PFSK-1 (cell line): ENCODE results near the gene PEAR1.

Experiments used
- FOXP2 ChIP-seq: optimal IDR thresholded peaks from 2 replicates; pipeline ENCODE3; 2011; ENCODE audit warnings: borderline replicate concordance, control low read depth, inconsistent platforms; ENCODE audit not compliant: insufficient read depth; ENCODE audit errors: extremely low read length, extremely low read depth
- POLR2AphosphoS5 ChIP-seq: IDR thresholded peaks from 2 replicates; pipeline ENCODE4 v1.6.1; 2012; ENCODE audit warnings: low read depth, mild to moderate bottlenecking, control low read depth, low read length, moderate library complexity
- REST ChIP-seq, 2 experiments: IDR thresholded peaks; 2 replicates each; pipeline versions ENCODE4 v1.6.1 to v1.8.0; 2011 to 2012; ENCODE audit warnings: low read depth in 2 of 2, low read length in 2 of 2, control low read depth in 1 of 2, inconsistent platforms in 1 of 2, mild to moderate bottlenecking in 1 of 2, moderate library complexity in 1 of 2; ENCODE audit not compliant: insufficient read depth in 1 of 2
- SIN3A ChIP-seq: IDR thresholded peaks from 2 replicates; pipeline ENCODE4 v1.6.1; 2012; ENCODE audit warnings: mild to moderate bottlenecking, low read length, moderate library complexity, borderline replicate concordance; ENCODE audit not compliant: insufficient read depth
- TAF1 ChIP-seq: IDR thresholded peaks from 2 replicates; pipeline ENCODE4 v1.6.1; 2012; ENCODE audit warnings: low read length, control low read depth, borderline replicate concordance; ENCODE audit not compliant: insufficient read depth

Gene PEAR1

DNA sequence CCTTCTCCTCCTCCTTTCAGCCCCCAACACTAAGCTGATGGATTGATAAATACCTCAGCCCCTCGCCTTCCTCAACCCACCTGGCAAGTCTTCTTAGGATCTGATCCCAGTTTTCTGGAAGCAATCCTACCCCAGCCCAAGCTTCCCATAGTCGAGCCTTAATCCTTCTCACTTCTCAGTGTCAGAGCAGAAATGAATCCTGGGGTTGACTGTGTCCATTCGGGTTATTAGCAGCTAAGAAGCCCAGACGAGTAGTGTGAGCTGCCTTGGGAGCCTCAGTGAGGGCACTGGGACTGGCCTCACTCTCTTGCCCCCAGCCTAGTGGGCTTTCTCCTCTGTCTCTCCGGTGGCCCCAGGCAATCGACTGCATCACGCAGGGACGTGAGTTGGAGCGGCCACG is 12.4 kb upstream of the PEAR1 start:
- TF ChIP-seq FOXP2 (no peak), SIN3A (no peak), TAF1 (no peak), REST (IDR thresholded peaks at IDR 0.05; ENCODE audit: insufficient read depth in 1 of 2, low read depth in 2 of 2, low read length in 2 of 2) (no peak), POLR2AphosphoS5 (no peak)

DNA sequence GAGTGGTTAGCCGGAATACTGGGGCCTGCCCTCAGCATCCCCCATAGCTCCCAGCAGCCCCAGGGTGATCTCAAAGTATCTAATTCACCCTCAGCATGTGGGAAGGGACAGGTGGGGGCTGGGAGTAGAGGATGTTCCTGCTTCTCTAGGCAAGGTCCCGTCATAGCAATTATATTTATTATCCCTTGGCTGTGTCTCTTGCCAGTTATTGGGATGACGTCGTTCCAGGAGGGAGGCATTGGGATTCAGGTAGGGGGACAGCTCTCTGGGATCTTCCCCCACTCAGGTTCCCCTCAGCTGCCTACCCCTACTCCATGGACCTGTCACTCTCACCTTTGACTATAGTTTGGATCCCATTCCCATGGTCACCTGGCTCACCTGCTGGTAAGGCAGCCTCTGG is 11.9 kb upstream of the PEAR1 start:
- TF ChIP-seq REST (IDR thresholded peaks at IDR 0.05; ENCODE audit: insufficient read depth in 1 of 2, low read depth in 2 of 2, low read length in 2 of 2): no peak
- no peak for TF ChIP-seq TAF1
- no peak for TF ChIP-seq FOXP2
- no peak for TF ChIP-seq SIN3A
- TF ChIP-seq POLR2AphosphoS5: no peak

DNA sequence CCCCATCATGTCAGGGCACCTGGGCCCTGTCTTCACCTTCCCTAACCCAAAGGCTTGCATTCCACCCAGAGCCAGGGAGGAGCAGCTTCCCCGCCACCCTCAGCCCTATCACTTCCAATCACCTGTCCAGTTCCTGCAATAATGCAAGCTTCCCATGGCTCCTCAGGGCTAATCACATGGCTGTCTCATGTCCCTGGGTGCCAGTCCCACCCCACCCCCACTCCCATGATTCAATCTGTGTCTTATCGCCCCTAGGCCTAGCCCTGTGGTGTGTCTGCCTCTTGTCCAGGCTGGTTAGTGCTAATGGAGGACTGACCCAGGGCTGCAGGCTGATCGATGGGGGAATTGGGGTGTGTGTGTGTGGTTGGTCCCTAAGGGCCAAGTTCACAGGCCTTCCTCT is 11.0 kb upstream of the PEAR1 start:
- TF ChIP-seq REST (IDR thresholded peaks at IDR 0.05; ENCODE audit: insufficient read depth in 1 of 2, low read depth in 2 of 2, low read length in 2 of 2) (no peak), POLR2AphosphoS5 (no peak), FOXP2 (no peak), TAF1 (no peak)

GRCh38 chr1:156883919-156884318 is 9.6 kb upstream of the PEAR1 start:
- no peak for TF ChIP-seq SIN3A
- no peak for TF ChIP-seq REST (IDR thresholded peaks at IDR 0.05; ENCODE audit: insufficient read depth in 1 of 2, low read depth in 2 of 2, low read length in 2 of 2)
- TF ChIP-seq TAF1: no peak
- no peak for TF ChIP-seq FOXP2
- TF ChIP-seq POLR2AphosphoS5: no peak

- TF ChIP-seq FOXP2: no peak
- TF ChIP-seq SIN3A: no peak
- TF ChIP-seq REST (IDR thresholded peaks at IDR 0.05; ENCODE audit: insufficient read depth in 1 of 2, low read depth in 2 of 2, low read length in 2 of 2): no peak
- TF ChIP-seq TAF1: no peak
- no peak for TF ChIP-seq POLR2AphosphoS5
Measured at GRCh38 chr1:156884560-156885184, 8.8 kb upstream of the PEAR1 start.
